ENCODE data around the gene DRAM1. TPM values are rescaled to one million over a fixed set of nuclear protein-coding genes. Genes with fewer than 3 reads are reported as not detected.

Gene DRAM1
- total RNA-seq, 1 donor from 2014 or later = 3.0 TPM

DNA sequence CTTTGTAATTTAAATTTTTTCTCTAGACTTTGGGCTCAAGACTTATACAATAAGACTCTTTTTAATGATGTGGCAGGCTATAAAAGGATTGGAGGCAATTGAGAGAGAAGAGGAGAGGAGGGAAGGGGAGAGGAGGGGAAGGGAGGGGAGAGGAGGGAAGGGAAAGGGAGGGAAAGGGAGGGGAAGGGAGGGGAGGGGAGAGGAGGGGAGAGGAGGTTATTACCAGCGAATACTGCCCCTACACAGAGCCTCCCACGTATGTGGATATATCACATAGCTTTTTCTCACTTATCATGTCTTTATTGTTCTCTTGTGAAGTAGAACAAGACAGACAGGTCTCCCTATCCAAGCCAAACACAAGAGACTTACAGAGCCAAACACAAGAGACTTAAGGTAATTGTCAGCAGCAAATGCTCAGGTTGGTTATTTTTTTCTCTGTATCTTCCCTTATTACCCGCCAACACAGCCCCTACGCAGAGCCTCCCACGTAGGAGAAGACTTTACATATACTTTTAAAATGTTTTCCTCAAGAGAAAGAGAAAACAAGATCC, 63.1 kb downstream of the DRAM1 start:
- no peak overlapping the region for H3K27ac Mint-ChIP-seq
- H3K4me1 Mint-ChIP-seq (ENCODE audit: low read depth) = peaks cover 37% of the 10 kb centered on the region
- intact Hi-C loops (cut with micrococcal nuclease) = loop anchor here (2.0 kb wide), 1 partner anchor 538 kb away; no protein-coding TSS in a partner anchor
- DNase-seq (ENCODE audit: low spot score) = no peak
- no peaks in the 10 kb centered on the region for H3K36me3 Mint-ChIP-seq (ENCODE audit: low read depth)
- H3K4me3 Mint-ChIP-seq (ENCODE audit: low read depth) = no peak overlapping the region
- H3K9me3 Mint-ChIP-seq = no peaks in the 10 kb centered on the region
- H3K27me3 Mint-ChIP-seq (ENCODE audit: low read depth) = peaks cover 2% of the 10 kb centered on the region

DNA sequence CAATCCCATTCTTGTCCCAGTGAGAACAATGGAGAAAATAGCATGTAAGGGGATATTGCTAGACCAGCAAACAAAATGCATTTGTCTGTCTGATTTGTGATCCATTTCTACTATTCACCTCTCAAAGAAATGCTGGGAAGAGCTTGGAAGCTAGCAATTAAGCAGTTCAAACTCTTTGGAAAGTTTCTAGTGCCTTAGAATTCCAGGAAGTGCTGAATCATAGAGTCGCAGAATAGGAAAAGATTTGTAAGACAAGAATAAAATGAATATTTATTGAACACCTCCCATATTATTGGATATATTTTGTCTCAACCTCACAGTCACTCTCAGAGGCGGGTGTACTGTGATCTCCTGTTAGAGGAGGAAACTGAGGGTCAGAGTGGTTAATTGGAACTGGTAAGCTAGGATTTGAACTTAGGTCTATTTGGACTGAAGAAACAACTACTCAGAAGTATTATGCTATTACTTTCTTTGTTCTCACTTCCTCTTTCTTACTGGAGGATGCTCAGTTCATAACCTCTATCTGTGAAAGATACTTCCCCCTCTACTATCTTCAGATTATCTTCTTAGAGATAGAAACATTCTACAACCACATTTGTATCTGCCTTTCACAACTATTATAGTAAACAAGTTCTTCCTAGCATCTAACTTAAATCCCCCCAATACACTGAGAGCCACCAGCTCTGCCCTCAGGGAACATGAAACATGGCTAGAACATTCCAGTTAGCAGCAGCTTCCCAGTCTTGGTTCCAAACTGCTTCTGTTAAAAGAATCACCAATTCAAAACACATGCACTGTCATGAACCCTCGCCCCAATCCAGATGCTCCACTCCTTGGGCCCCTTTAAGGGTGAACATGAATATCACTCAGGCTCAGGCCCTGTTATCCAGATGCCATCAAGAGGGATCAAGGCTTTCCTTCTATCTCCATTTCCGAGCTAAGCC, 64.2 kb downstream of the DRAM1 start:
- peaks cover 2% of the 10 kb centered on the region for H3K27me3 Mint-ChIP-seq (ENCODE audit: low read depth)
- H3K4me3 Mint-ChIP-seq (ENCODE audit: low read depth) = no peak overlapping the region
- H3K27ac Mint-ChIP-seq = no peak overlapping the region
- no peak for DNase-seq (ENCODE audit: low spot score)
- H3K4me1 Mint-ChIP-seq (ENCODE audit: low read depth) = peaks cover 35% of the 10 kb centered on the region
- H3K36me3 Mint-ChIP-seq (ENCODE audit: low read depth) = no peaks in the 10 kb centered on the region
- H3K9me3 Mint-ChIP-seq = no peaks in the 10 kb centered on the region
- intact Hi-C loops (cut with micrococcal nuclease) = loop anchor here (2.0 kb wide), 1 partner anchor 537 kb away; no protein-coding TSS in a partner anchor

DNA sequence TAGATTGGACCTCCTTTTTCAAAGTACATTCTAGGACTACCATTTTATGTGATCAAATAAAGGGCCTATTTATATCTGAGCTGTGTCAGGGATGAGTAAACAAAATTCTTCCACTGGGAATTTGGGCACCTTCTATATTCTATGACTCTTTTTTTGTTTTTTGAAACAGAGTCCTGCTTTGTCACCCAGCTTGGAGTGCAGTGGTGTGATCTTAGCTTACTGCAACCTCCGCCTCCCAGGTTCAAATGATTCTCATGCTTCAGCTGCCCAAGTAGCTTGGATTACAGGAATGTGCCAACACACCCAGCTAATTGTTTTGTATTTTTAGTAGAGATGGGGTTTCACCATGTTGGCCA, 64.8 kb downstream of the DRAM1 start:
- Mint-ChIP-seq H3K4me1 (ENCODE audit: low read depth) (peaks cover 29% of the 10 kb centered on the region), H3K9me3 (no peaks in the 10 kb centered on the region), H3K27ac (no peak overlapping the region), H3K27me3 (ENCODE audit: low read depth) (peaks cover 2% of the 10 kb centered on the region), H3K36me3 (ENCODE audit: low read depth) (no peaks in the 10 kb centered on the region), H3K4me3 (ENCODE audit: low read depth) (no peak overlapping the region)
- intact Hi-C loops (cut with micrococcal nuclease) = no loop called here
- DNase-seq (ENCODE audit: low spot score) = no peak

DNA sequence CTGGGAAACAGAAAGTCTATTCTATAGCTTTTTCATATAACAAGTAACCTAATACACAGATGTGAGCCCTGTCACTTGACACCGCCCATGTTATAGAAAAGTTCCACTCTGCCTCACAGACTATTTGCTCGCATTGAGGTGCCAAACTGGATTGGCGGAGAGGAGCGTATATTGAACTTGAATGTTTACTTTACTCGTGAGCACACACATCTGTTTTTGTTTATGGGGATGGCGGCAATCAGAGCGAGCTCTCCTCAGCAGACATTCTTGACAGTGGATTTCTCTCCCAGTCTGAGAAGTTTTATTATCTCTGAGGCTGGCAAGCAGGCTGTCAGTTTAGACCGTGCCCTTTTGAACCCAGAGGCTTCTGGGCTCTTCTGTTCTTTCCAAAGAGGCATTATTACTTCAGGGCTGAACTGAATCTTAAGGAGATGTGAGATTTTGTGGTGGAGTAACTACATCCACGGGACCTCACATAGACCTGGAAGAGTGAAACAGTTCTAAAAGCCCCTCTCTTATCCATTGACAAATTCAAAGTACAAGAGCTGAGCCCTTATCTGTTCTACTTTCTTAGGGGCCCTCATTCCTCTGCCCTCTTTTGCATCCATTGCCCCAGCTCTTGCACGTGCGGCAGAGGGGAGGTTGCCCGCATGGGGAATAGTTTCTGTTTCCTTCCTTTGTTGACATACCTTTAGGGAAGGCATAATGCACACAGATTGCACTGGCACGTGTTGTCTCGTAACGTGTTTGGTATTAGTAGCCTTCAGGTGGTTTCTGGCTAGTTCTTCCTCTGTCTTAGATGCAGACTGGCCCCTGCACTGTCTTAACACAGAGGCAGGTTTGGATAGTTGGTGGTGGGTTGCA, 68.2 kb downstream of the DRAM1 start:
- Mint-ChIP-seq H3K27me3 (ENCODE audit: low read depth) (no peaks in the 10 kb centered on the region), H3K4me1 (ENCODE audit: low read depth) (peaks cover 26% of the 10 kb centered on the region), H3K9me3 (no peaks in the 10 kb centered on the region), H3K4me3 (ENCODE audit: low read depth) (no peak overlapping the region), H3K27ac (peak overlapping the region; percentile 5), H3K36me3 (ENCODE audit: low read depth) (no peaks in the 10 kb centered on the region)
- intact Hi-C loops (cut with micrococcal nuclease) = no loop called here
- DNase-seq (ENCODE audit: low spot score) = no peak

DNA sequence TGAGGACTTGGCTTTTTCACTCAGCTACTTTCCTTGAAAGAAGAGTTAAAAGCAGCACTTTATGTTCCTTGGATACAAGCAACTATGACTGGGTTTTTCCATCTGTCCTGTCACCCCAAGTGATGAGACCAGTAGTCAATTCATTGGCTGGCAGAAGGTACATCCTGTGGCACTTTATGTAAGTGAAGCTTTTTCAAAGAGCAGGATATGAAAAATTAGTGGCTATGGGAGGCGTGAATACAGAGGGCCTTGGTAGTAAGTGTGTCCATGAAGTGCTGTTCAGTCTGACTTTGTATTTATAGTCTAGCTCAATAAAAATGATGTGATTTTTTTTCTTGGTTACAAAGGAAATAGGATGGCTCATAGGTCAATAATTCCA, 68.8 kb downstream of the DRAM1 start:
- DNase-seq (ENCODE audit: low spot score) = no peak
- Mint-ChIP-seq H3K4me1 (ENCODE audit: low read depth) (peaks cover 26% of the 10 kb centered on the region), H3K27me3 (ENCODE audit: low read depth) (no peaks in the 10 kb centered on the region), H3K27ac (peak overlapping the region; percentile 5), H3K36me3 (ENCODE audit: low read depth) (no peaks in the 10 kb centered on the region), H3K4me3 (ENCODE audit: low read depth) (no peak overlapping the region), H3K9me3 (no peaks in the 10 kb centered on the region)
- intact Hi-C loops (cut with micrococcal nuclease) = no loop called here

DNA sequence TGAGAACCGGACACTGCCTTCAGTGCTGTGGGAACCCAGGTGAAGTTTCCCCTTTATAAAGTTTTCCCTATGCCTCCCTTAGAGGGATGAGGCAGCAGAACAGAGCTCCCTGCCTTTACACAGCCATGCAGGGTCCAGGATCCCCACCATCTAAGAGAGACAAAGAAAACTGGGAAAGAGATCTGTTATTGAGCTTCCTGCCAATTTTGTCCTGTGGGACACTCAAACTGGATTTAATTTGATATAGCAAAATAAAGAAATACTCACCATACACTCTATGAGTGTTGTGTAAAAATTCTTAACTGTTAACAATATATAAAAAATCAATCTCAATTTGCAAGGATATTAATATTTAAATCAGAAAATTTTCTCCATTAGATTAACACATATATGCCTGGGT, 69.9 kb downstream of the DRAM1 start:
- no peaks in the 10 kb centered on the region for H3K9me3 Mint-ChIP-seq
- H3K27ac Mint-ChIP-seq = no peak overlapping the region
- H3K4me3 Mint-ChIP-seq (ENCODE audit: low read depth) = no peak overlapping the region
- no peaks in the 10 kb centered on the region for H3K27me3 Mint-ChIP-seq (ENCODE audit: low read depth)
- H3K36me3 Mint-ChIP-seq (ENCODE audit: low read depth) = no peaks in the 10 kb centered on the region
- no peak for DNase-seq (ENCODE audit: low spot score)
- peaks cover 21% of the 10 kb centered on the region for H3K4me1 Mint-ChIP-seq (ENCODE audit: low read depth)
- intact Hi-C loops (cut with micrococcal nuclease) = no loop called here

DNA sequence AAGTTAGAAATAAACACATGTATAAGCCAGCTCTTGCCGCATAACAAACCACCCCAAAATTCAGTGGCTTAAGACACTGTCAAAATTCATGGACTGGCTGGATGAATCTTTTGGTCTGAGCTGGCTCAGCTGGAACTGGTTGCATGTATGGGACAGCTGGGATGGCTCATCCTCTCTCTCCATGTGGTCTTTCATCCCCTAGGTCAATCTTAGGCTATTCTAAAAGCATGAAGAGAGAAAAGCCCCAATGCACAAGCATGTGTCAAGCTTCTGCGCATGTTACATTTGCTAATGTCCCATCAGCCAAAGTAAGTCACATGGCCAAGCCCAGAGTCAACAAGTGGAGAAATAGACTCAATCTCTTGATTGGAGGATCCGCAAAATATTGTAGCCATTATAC, 71.0 kb downstream of the DRAM1 start:
- Mint-ChIP-seq H3K27ac (no peak overlapping the region), H3K4me3 (ENCODE audit: low read depth) (no peak overlapping the region), H3K9me3 (no peaks in the 10 kb centered on the region), H3K27me3 (ENCODE audit: low read depth) (no peaks in the 10 kb centered on the region), H3K4me1 (ENCODE audit: low read depth) (peaks cover 21% of the 10 kb centered on the region), H3K36me3 (ENCODE audit: low read depth) (no peaks in the 10 kb centered on the region)
- intact Hi-C loops (cut with micrococcal nuclease) = no loop called here
- no peak for DNase-seq (ENCODE audit: low spot score)

DNA sequence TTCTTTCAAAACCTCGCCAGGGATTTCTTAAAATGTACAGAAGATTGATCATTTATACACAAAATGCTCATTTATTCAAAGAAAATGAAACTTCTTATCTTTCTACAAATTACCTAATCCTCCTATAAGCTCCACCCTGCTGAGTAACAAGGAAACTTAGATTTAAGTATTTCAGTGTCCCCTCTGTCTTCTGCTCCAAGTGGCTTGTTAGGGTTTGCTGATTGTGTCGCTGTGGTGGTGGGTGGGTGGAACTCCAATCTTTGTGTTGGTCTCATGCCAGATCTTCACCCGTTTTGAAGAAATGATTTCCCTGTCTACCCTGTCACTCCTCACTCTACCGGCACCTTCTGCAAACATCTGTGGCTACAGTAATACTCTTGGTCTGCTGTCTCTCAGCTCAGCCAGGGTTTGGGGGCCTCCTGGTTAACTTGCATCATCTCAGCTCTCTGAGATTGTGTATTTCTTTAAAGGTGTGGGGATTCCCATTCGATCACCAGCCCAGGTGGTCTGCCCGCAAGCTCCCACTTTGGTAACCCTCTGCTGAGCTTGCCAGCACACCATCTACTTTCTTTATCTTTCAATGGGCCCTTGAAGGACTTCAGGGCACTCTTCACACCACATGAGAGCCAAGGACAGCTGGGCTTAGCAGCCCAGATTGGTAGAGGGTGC, 73.8 kb downstream of the DRAM1 start:
- peaks cover 18% of the 10 kb centered on the region for H3K4me1 Mint-ChIP-seq (ENCODE audit: low read depth)
- no peaks in the 10 kb centered on the region for H3K36me3 Mint-ChIP-seq (ENCODE audit: low read depth)
- intact Hi-C loops (cut with micrococcal nuclease) = no loop called here
- H3K4me3 Mint-ChIP-seq (ENCODE audit: low read depth) = no peak overlapping the region
- peaks cover 2% of the 10 kb centered on the region for H3K27me3 Mint-ChIP-seq (ENCODE audit: low read depth)
- no peak for DNase-seq (ENCODE audit: low spot score)
- H3K27ac Mint-ChIP-seq = no peak overlapping the region
- no peaks in the 10 kb centered on the region for H3K9me3 Mint-ChIP-seq

DNA sequence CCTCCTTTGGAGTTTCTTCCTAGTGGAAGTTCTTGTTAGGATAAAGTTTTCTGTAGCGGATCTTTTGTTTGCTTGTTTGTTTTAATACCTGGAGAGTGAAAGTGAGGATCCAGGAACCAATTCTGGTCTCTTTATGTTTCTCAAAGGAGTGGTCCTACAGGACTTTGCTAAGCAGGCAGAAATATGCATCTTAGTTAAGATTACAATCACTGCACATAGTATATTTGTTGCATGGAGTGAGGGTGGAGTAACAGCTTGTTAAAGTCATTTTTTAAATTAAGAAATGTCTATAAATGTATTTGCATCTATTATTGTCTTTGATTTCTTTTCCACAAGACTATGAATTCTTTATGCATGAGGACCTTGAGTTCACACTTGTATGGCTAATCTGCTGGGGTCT, 76.7 kb downstream of the DRAM1 start:
- Mint-ChIP-seq H3K27ac (no peak overlapping the region), H3K4me3 (ENCODE audit: low read depth) (no peak overlapping the region), H3K27me3 (ENCODE audit: low read depth) (peaks cover 4% of the 10 kb centered on the region), H3K9me3 (no peaks in the 10 kb centered on the region), H3K36me3 (ENCODE audit: low read depth) (no peaks in the 10 kb centered on the region), H3K4me1 (ENCODE audit: low read depth) (peaks cover 13% of the 10 kb centered on the region)
- DNase-seq (ENCODE audit: low spot score) = no peak
- intact Hi-C loops (cut with micrococcal nuclease) = no loop called here

DNA sequence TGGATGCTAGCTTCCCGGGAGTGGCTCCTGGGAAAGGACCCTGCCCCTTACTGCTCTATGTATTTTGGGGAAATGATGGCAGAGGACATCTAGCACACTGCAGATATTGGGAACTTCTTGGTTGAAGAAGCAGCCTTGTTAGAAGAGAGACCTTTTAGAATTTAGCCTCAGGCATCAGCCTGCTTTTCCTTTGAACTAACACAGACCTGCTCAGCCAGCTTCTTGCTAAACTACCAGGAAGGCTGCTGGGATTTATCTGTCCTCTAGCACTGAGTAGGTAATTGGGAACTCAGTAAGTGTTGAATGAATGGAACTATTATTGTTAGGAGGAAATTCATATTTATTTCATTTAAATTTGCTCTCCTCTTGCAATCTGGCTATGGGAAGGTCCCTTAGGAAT, 77.3 kb downstream of the DRAM1 start:
- peaks cover 3% of the 10 kb centered on the region for H3K9me3 Mint-ChIP-seq
- H3K36me3 Mint-ChIP-seq (ENCODE audit: low read depth) = no peaks in the 10 kb centered on the region
- peaks cover 4% of the 10 kb centered on the region for H3K27me3 Mint-ChIP-seq (ENCODE audit: low read depth)
- peaks cover 13% of the 10 kb centered on the region for H3K4me1 Mint-ChIP-seq (ENCODE audit: low read depth)
- no peak overlapping the region for H3K27ac Mint-ChIP-seq
- no peak overlapping the region for H3K4me3 Mint-ChIP-seq (ENCODE audit: low read depth)
- DNase-seq (ENCODE audit: low spot score) = no peak
- intact Hi-C loops (cut with micrococcal nuclease) = no loop called here

DNA sequence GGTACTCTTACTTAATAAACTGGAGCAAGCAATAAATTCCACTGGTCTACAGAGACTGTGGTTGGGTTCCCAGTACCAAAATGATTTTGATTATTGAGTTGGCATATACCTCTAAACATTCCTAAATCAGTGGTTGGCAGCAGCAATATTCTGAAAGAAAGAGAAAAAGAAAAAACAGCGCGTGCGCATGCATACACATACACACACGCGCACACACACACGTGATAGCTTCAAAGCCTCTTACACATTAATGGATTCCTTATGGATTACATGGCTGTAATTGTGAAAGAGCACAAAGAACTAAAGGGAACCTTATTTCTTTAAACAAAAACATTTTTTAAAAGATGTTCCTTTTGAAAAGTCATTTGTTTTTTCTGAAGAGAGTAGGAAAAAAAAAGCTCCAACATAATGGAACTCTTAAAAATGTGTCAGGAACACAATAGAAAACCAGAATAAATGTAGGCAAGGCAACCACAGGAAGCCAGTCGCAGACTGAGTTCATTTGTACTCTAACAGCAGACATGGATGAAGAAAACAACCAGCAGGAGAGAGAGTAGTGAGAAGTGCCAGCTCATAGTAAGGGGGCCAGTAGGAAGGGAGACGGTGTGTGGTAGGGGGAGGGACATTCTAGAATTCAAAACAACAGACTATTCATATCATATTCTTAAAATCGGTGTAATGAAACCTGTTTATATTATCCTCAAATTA, 80.0 kb downstream of the DRAM1 start:
- no peak for DNase-seq (ENCODE audit: low spot score)
- Mint-ChIP-seq H3K36me3 (ENCODE audit: low read depth) (no peaks in the 10 kb centered on the region), H3K9me3 (peaks cover 9% of the 10 kb centered on the region), H3K27me3 (ENCODE audit: low read depth) (peaks cover 4% of the 10 kb centered on the region), H3K27ac (no peak overlapping the region), H3K4me1 (ENCODE audit: low read depth) (no peaks in the 10 kb centered on the region), H3K4me3 (ENCODE audit: low read depth) (no peak overlapping the region)
- intact Hi-C loops (cut with micrococcal nuclease) = no loop called here

DNA sequence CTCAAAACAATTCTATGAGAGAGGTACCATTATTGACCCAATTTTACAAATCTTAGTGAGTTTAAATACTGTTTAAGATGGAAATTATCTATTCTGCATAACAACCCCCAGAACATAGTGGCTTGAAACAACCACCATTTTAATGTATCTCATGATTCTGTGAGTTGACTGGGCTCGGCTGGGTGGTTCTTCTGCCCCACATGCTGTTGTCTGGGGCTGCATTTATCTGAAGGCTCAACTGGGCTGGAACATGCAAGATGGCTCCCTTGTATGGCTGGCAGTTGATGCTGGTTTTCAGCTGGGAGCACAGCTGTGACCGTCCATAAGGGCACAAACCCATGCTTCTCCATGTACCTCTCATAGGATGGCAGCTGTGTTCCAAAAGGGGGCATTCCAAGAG, 82.2 kb downstream of the DRAM1 start:
- Mint-ChIP-seq H3K9me3 (peaks cover 9% of the 10 kb centered on the region), H3K4me3 (ENCODE audit: low read depth) (no peak overlapping the region), H3K36me3 (ENCODE audit: low read depth) (no peaks in the 10 kb centered on the region), H3K27ac (no peak overlapping the region), H3K27me3 (ENCODE audit: low read depth) (peaks cover 4% of the 10 kb centered on the region), H3K4me1 (ENCODE audit: low read depth) (no peaks in the 10 kb centered on the region)
- no peak for DNase-seq (ENCODE audit: low spot score)
- intact Hi-C loops (cut with micrococcal nuclease) = no loop called here
